ENCODE measurements around the gene TMEM79.

DNA sequence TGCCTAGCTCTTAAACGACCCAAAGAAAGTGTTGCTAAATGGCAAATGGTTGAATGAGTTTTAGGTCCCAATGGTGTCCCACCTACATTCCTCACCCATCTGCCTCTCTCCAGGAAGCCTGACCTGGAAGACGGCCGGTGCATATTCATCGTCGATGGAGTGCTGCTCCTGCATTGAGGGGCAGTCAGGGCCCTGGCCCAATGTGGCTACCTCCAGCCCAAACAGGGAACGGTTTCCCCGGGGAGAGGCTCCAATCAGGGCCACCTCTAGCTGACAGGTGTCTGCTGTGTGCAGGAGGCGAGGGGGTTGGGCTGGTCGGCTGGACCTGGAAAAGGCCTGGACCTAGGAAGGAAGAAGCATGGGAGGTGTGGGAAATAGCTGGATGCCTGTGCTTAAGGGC, 9.8 kb downstream of the TMEM79 start:
- TF ChIP-seq POLR2A (IDR thresholded peaks at IDR 0.05; ENCODE audit: low read depth, low read length) (no peak), TAF1 (IDR thresholded peaks at IDR 0.05; ENCODE audit: low read depth, low read length) (no peak), POLR2AphosphoS5 (IDR thresholded peaks at IDR 0.05; ENCODE audit: low read depth, low read length) (no peak)

Data from GM12891 (cell line).